ENCODE measurements around the gene FCER1G.

FCER1G gene

GRCh38 chr1:161188381-161188780 is 26.7 kb upstream of the FCER1G start:
- Histone ChIP-seq H3K27me3 (ENCODE audit: insufficient read depth, low read length) (no peaks in the 10 kb centered on the region), H3K9ac (ENCODE audit: low read depth, low read length) (no peak overlapping the region), H3K4me1 (ENCODE audit: insufficient read depth, low read length) (0 out of 2 replicates have a peak, but pooled peaks cover 3% of the 10 kb centered on the region), H3K4me3 (ENCODE audit: low read length) (no peak overlapping the region), H3K36me3 (ENCODE audit: insufficient read depth, low read length) (peaks cover 14% of the 10 kb centered on the region; the same call in 1 of the 2 replicates), H3K9me3 (ENCODE audit: insufficient read depth, low read depth, low read length) (no peaks in the 10 kb centered on the region), H3K27ac (ENCODE audit: low read depth, low read length) (no peak overlapping the region)
- WGBS: 96% methylated on average over 6 of the region's 6 CpGs

- H3K36me3 ChIP-seq (ENCODE audit: insufficient read depth, low read length): peaks cover 17% of the 10 kb centered on the region; the same call in 1 of the 2 replicates
- no peaks in the 10 kb centered on the region for H3K27me3 ChIP-seq (ENCODE audit: insufficient read depth, low read length)
- H3K9me3 ChIP-seq (ENCODE audit: insufficient read depth, low read depth, low read length): no peaks in the 10 kb centered on the region
Measured at GRCh38 chr1:161189036-161189435, 26.1 kb upstream of the FCER1G start.

GRCh38 chr1:161190962-161191521 is 24.1 kb upstream of the FCER1G start:
- H3K27ac ChIP-seq (ENCODE audit: low read depth, low read length): no peak overlapping the region

More at GRCh38 chr1:161189036-161189435, 26.1 kb upstream of the FCER1G start:
- H3K4me3 ChIP-seq (ENCODE audit: low read length): no peak overlapping the region
- no peak overlapping the region for H3K27ac ChIP-seq (ENCODE audit: low read depth, low read length)
- no peak overlapping the region for H3K9ac ChIP-seq (ENCODE audit: low read depth, low read length)
- 94% methylated on average over 5 of the region's 5 CpGs for WGBS
- H3K4me1 ChIP-seq (ENCODE audit: insufficient read depth, low read length): 0 out of 2 replicates have a peak, but pooled peaks cover 3% of the 10 kb centered on the region

GRCh38 chr1:161191971-161192370 is 23.1 kb upstream of the FCER1G start:
- Histone ChIP-seq H3K9me3 (ENCODE audit: insufficient read depth, low read depth, low read length) (no peaks in the 10 kb centered on the region), H3K36me3 (ENCODE audit: insufficient read depth, low read length) (peaks cover 29% of the 10 kb centered on the region; the same call in 1 of the 2 replicates), H3K27ac (ENCODE audit: low read depth, low read length) (no peak overlapping the region), H3K9ac (ENCODE audit: low read depth, low read length) (no peak overlapping the region), H3K27me3 (ENCODE audit: insufficient read depth, low read length) (no peaks in the 10 kb centered on the region), H3K4me1 (ENCODE audit: insufficient read depth, low read length) (peaks cover 8% of the 10 kb centered on the region), H3K4me3 (ENCODE audit: low read length) (no peak overlapping the region)
- WGBS: 86% methylated on average over 8 of the region's 8 CpGs

More at GRCh38 chr1:161190962-161191521, 24.1 kb upstream of the FCER1G start:
- WGBS: 77% methylated on average over 22 of the region's 22 CpGs
- H3K36me3 ChIP-seq (ENCODE audit: insufficient read depth, low read length): peaks cover 29% of the 10 kb centered on the region; the same call in 1 of the 2 replicates
- no peaks in the 10 kb centered on the region for H3K27me3 ChIP-seq (ENCODE audit: insufficient read depth, low read length)
- H3K4me1 ChIP-seq (ENCODE audit: insufficient read depth, low read length): no peaks in the 10 kb centered on the region
- no peaks in the 10 kb centered on the region for H3K9me3 ChIP-seq (ENCODE audit: insufficient read depth, low read depth, low read length)
- no peak overlapping the region for H3K4me3 ChIP-seq (ENCODE audit: low read length)
- H3K9ac ChIP-seq (ENCODE audit: low read depth, low read length): no peak overlapping the region

GRCh38 chr1:161192476-161193465 is 22.3 kb upstream of the FCER1G start:
- no peaks in the 10 kb centered on the region for H3K9me3 ChIP-seq (ENCODE audit: insufficient read depth, low read depth, low read length)
- H3K27ac ChIP-seq (ENCODE audit: low read depth, low read length): no peak overlapping the region
- no peak overlapping the region for H3K4me3 ChIP-seq (ENCODE audit: low read length)
- no peak overlapping the region for H3K9ac ChIP-seq (ENCODE audit: low read depth, low read length)
- peaks cover 15% of the 10 kb centered on the region for H3K4me1 ChIP-seq (ENCODE audit: insufficient read depth, low read length)
- H3K36me3 ChIP-seq (ENCODE audit: insufficient read depth, low read length): peaks cover 29% of the 10 kb centered on the region; the same call in 1 of the 2 replicates
- no peaks in the 10 kb centered on the region for H3K27me3 ChIP-seq (ENCODE audit: insufficient read depth, low read length)
- WGBS: 76% methylated on average over 14 of the region's 15 CpGs

- H3K4me3 ChIP-seq (ENCODE audit: low read length): no peak overlapping the region
- no peaks in the 10 kb centered on the region for H3K27me3 ChIP-seq (ENCODE audit: insufficient read depth, low read length)
- no peak overlapping the region for H3K27ac ChIP-seq (ENCODE audit: low read depth, low read length)
- H3K36me3 ChIP-seq (ENCODE audit: insufficient read depth, low read length): peaks cover 29% of the 10 kb centered on the region; the same call in 1 of the 2 replicates
- no peak overlapping the region for H3K9ac ChIP-seq (ENCODE audit: low read depth, low read length)
- WGBS: 93% methylated on average over 21 of the region's 21 CpGs
- H3K9me3 ChIP-seq (ENCODE audit: insufficient read depth, low read depth, low read length): no peaks in the 10 kb centered on the region
- peaks cover 24% of the 10 kb centered on the region for H3K4me1 ChIP-seq (ENCODE audit: insufficient read depth, low read length)
Measured at GRCh38 chr1:161193561-161194235, 21.4 kb upstream of the FCER1G start.

- H3K27me3 ChIP-seq (ENCODE audit: insufficient read depth, low read length): no peaks in the 10 kb centered on the region
- H3K36me3 ChIP-seq (ENCODE audit: insufficient read depth, low read length): peaks cover 29% of the 10 kb centered on the region; the same call in 1 of the 2 replicates
- peaks cover 39% of the 10 kb centered on the region for H3K4me1 ChIP-seq (ENCODE audit: insufficient read depth, low read length)
- no peaks in the 10 kb centered on the region for H3K9me3 ChIP-seq (ENCODE audit: insufficient read depth, low read depth, low read length)
- H3K27ac ChIP-seq (ENCODE audit: low read depth, low read length): no peak overlapping the region
- H3K9ac ChIP-seq (ENCODE audit: low read depth, low read length): no peak overlapping the region
- H3K4me3 ChIP-seq (ENCODE audit: low read length): no peak overlapping the region
- 86% methylated on average over 4 of the region's 4 CpGs for WGBS
Measured at GRCh38 chr1:161195171-161195570, 19.9 kb upstream of the FCER1G start.

- no peak overlapping the region for H3K9ac ChIP-seq (ENCODE audit: low read depth, low read length)
- no peak overlapping the region for H3K27ac ChIP-seq (ENCODE audit: low read depth, low read length)
- no peaks in the 10 kb centered on the region for H3K27me3 ChIP-seq (ENCODE audit: insufficient read depth, low read length)
- peaks cover 28% of the 10 kb centered on the region; the same call in 1 of the 2 replicates for H3K36me3 ChIP-seq (ENCODE audit: insufficient read depth, low read length)
- H3K4me1 ChIP-seq (ENCODE audit: insufficient read depth, low read length): peaks cover 48% of the 10 kb centered on the region
- 96% methylated on average over 7 of the region's 7 CpGs for WGBS
- H3K4me3 ChIP-seq (ENCODE audit: low read length): no peak overlapping the region
- H3K9me3 ChIP-seq (ENCODE audit: insufficient read depth, low read depth, low read length): no peaks in the 10 kb centered on the region
Measured at GRCh38 chr1:161196111-161196510, 19.0 kb upstream of the FCER1G start.

- Histone ChIP-seq H3K4me3 (ENCODE audit: low read length) (peak overlapping the region; percentile 51; the same call in 1 of the 2 replicates), H3K27me3 (ENCODE audit: insufficient read depth, low read length) (no peaks in the 10 kb centered on the region), H3K9ac (ENCODE audit: low read depth, low read length) (peak overlapping the region; percentile 42), H3K9me3 (ENCODE audit: insufficient read depth, low read depth, low read length) (no peaks in the 10 kb centered on the region), H3K4me1 (ENCODE audit: insufficient read depth, low read length) (peaks cover 55% of the 10 kb centered on the region), H3K36me3 (ENCODE audit: insufficient read depth, low read length) (peaks cover 22% of the 10 kb centered on the region; the same call in 1 of the 2 replicates), H3K27ac (ENCODE audit: low read depth, low read length) (peak overlapping the region; percentile 64)
- 78% methylated on average over 27 of the region's 27 CpGs for WGBS
Measured at GRCh38 chr1:161196521-161197451, 18.3 kb upstream of the FCER1G start.

GRCh38 chr1:161197560-161198193 is 17.4 kb upstream of the FCER1G start:
- peak overlapping the region; percentile 51 for H3K4me3 ChIP-seq (ENCODE audit: low read length)
- H3K9ac ChIP-seq (ENCODE audit: low read depth, low read length): peak overlapping the region; percentile 42
- H3K36me3 ChIP-seq (ENCODE audit: insufficient read depth, low read length): peaks cover 17% of the 10 kb centered on the region; the same call in 1 of the 2 replicates
- peaks cover 56% of the 10 kb centered on the region for H3K4me1 ChIP-seq (ENCODE audit: insufficient read depth, low read length)
- H3K9me3 ChIP-seq (ENCODE audit: insufficient read depth, low read depth, low read length): no peaks in the 10 kb centered on the region
- 88% methylated on average over 11 of the region's 11 CpGs for WGBS
- no peak overlapping the region for H3K27ac ChIP-seq (ENCODE audit: low read depth, low read length)
- H3K27me3 ChIP-seq (ENCODE audit: insufficient read depth, low read length): no peaks in the 10 kb centered on the region
